Limb (tissue), 2 donors: ENCODE data around the gene IRX4.

Experiments used
- DNase-seq, 2 donors: peaks; one replicate each; pipeline ENCODE4 v3.0.0-alpha.2; 2016; ENCODE audit errors: extremely low spot score in 2 of 2

Gene IRX4

DNA sequence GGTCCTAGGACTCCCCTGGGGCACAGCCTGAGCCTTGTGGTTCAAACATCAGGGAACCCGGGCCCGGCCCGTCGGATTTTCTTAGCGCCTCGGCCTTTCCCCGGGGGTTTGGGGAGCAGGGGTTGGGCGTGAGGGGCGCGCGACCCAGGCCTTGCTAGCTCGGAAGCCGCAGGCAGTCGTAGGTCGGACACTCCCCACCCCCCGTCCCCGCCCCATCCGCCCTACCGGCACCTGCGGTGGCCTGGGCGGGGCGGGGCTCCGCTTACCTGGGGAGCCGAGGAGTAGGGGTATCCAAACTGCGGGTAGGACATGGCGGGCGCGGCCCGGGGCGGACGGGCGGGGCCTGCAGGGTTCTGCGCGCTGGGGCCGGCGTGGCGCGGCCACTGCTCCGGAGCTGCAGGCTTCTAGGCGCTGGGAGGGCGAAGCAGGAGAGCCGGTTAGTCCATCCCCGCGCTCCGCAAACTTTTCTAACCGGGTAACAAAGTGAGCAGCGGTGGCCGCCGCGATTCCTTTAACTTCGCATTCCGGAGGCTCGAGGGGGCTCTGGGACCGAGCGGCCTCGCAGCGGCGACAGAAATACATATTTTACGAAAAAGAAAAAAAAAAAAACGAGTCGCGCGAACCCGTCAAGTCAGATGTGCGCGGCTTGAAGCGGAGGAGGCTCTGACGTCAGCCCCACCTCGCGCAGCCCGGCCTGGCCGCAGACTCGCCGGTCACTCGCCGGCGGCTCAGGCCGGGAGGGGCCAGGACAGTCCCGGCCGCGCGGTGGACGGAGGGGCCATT is at the start of gene IRX4:
Gene IRX4 (minus strand): TSS at position 589 of the 783 bp plus-strand sequence. CDS start 278 bp downstream, at position 311.
- peak in 1 of 2 donors; percentile 42 for DNase-seq

DNA sequence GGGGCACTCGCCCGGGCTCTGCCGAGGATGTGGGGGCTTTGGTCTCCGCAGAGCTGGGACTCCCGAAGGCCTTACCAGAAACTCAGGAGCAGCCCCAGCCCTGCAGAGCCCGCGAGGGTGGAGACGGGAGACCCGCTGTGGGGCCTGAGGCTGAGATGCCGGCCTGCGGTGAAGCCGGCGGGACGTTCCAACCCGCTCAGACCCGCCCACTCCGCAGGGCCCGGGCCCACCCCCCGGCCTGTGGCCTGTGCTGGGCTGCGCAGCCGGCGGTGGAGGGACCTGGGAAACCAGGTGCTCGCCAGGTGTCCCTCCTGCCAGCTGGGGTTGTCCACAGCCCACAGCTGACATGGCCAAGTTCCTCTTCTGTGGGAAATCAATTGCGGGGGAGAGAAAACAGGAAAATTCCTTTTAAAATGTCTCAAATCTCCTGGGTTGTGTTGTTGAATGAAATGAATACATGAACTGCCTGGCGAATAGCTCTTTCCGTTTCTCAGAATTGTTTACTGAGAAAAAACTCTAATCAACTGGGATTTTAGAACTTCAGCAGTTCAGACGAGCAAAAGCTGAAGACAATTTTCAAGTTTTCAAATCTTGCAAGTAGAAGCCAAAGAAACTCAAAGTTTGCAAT is 49.0 kb upstream of the IRX4 start:
- peak; percentile 40 to 69 for DNase-seq

DNA sequence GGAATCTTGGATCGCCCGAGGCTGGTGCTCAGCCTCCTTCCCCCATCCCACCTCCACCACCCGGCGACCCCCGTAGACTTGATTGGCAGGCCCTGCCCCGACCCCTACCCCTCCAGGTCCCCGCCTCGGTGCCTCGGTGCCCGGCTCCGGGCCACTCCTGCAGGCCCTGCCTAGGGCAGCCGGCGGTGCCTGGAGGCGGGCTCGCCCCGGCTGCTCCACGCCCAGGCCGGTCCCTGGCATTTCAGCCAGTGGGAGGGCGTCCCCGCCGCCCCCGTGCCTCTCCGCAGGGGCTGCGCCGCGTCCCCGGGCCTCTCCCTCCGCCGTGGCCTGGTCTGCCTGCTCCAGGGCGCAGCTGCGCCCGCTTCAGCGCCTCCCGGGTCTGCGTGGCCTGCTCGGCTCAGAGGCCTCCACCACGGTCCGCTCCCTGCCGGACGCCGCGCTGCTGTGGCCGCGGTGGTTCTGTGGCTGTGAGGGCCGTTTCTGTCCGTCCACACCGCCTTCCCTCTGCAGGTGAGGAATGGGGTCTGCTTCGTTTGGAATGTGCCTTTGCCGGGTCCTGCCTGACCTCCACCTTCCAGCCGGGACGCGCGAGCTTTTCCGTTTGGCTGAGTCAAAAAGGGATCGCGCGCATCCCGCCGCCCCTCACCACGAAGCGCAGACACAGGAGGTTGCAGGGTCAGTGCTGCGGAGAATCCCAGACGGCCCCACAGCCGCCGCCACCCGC is 48.3 kb upstream of the IRX4 start:
- peak; percentile 16 to 71 for DNase-seq

DNA sequence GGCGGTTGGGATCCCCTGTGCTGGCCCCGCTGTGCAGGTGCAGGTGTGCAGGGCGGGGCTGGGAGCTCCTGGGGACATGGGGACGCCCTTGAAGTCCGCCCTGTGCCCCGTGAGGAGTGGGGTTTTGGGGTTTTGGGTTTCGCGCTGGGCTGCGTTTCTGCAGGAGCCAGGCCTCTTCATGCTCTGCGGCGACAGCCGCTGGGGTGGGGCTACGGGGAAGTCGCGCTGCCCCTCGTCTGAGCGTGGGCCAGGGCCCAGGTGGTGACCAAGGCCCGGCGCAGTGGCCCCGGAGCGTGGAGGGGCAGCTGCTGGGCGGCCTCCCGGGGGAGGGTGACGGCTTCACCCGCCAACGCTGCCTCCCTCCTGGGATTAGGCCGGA is 47.8 kb upstream of the IRX4 start:
- DNase-seq, result no peak

DNA sequence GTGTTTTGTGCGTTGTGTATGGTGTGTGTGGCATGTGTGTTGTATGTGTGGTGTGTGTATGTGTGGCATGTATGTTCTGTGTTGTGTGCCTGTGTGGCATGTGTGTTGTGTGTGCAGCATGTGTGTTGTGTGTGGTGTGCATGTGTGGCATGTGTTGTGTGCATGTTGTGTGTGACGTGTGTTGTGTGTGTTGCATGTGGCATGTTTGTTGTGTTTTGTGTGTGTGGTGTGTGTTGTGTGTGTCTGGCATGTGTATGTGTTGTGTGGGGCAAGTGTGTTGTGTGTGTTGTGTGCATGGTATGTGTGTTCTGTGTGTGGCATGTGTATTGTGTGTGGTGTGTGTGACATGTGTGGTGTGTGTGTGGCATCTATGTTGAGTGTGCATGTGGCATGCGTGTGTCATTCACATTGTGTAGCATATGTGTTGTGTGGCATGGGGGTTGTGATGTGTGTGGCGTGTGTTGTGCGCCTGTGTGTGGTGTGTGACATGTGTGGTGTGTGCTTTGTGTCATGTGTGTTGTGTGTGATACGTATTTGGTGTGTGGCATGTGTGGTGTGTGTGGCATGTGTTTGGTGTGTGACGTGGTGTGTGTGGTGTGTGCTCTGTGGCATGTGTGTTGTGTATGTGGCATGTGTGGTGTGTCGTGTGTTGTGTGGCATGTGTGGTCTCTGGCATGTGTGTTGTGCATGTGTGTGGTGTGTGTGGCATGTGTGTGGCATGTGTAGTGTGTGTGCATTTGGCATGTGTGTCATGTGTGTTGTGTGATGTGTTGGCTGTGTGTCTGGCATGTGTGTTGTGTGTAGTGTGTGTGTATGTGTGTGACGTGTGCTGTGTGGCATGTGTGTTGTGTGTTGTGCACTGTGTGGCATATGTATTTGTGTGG is 46.6 kb upstream of the IRX4 start:
- no peak for DNase-seq

DNA sequence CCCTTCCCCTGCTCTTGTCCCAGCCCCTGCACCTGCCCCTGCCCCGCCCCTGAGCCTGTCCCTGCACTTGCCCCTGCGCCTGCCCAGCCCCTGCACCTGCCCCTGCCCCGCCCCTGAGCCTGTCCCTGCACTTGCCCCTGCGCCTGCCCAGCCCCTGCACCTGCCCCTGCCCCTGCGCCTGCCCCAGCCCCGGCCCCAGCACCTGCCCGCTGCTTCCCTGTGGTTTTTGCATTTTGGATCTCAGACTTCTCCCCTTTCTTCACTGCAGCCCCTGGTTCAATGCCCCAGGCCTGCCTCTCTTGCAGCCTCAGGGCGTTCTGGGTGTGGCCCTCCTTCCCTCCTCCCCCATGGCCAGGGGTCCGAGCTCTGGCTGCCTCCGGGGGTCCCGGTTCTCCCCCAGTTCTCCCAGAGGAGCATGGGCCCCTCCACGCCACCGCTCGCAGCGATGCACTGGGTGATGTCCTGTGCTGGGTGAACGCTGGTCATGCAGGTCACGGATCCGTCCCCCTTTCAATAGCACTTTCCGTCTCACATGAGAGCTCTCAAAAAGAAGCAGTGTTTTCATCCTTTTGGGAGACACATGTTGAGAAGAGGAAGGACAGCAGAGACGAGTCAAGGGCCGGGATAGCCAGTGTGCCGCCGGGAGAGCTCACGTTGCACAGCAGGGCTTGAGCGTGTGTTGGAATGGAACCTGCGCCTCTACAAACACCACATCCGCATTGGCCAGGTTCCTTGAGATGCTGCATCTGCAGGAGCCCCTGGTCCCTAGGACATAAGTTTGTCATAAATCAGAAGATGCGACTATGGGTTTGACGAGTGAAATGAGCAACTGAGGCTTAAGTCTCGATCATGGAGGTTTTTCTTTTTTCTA is 44.0 kb upstream of the IRX4 start:
- DNase-seq, result no peak

DNA sequence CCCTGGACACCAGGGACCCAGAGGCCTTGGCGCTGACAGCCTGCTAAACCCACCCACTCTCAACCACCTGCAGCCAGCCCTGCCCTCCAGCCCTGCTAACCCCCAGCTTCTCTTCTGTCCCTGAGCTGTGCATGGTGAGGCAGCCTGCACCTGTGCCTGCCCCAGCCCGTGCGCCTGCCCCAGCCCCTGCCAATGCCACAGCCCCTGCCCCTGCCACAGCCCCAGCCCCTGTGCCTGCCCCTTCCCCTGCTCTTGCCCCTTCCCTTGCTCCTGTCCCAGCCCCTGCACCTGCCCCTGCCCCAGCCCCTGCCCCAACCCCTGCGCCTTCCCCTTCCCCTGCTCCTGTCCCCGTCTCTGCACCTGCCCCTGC is 43.3 kb upstream of the IRX4 start:
- no peak for DNase-seq

DNA sequence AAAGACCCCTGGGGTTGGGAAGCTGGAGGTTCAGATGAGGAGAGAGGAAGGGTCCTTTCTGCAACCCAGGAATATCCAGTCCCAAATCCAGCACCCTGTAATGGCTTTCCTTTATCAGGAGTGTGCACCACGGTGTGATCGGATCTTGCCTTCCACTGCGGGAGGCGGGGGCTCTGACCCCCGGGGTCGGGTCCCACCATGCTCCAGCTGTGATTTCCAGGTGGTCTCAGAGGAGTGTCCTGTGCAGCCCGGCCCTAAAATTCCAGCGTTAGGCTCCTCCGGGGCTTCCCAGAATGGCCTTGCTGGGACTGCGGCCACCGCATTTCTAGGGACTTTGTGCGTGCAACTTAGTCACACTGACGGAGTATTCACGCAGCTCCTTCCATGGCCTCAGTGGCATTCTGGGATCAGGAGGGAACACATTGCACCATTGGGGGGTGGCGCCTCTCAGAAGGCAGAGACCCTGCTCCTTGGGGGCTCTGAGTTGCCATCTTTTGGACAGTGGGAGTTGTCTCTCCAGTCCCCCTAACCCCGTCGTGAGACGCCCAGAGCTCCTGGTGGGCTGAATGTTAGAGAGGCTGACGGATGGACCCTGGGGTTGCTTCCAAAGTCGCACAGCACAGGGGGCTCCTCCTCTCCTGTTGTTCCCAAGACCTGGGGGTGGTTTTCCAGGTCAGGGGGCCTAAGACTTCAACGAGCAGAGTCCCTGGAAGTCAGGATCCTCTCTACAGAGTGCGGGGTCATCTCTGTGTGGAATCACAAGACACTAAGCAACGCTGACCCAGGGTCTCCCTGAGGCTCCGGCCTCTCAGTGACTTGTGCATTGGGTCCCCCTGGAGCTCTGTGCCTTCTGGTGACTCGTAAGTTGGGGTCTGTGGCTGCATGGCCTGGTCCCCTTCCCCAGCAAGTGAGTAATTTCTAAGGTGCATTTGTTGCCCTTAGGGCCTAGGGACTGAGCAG is 42.7 kb upstream of the IRX4 start:
- DNase-seq, result no peak

DNA sequence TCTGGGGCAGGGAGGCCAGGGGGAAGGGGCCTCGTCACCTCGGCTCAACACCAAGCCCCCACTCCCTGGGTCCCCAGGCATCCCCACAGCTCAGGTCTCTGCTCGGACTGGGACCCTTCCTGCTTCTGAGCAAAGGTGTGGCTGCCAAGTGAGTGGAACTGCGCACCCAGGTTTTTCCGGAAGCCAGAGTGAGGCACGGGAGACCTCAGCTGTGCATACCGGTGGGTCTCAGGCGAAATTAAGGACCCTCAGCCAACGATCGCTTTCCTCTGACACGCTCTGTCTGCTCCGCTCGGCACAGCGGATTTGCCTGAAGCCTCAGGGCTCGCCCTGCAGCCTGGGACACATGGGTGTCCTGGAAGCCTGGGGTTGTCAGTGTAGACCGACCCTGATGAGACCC is 41.0 kb upstream of the IRX4 start:
- no peak for DNase-seq

DNA sequence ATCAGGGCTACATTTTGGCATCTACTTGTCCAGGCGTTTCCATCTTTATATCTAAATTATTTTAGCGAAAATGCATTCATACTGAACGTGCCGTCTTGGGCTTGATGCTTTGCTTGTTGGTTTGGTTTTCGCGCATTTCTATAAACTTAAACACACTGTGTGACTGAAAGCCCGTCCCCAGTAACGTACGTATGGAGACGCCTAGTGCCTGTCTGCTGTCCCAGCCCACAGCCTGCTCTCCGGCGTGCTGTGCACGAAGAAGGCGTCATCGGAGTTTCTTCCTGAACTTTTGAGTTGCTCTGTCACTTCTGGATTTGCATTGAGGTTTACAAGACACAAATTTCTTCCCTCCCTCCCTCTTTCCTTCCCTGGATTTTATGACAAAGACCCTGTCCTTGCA is 40.6 kb upstream of the IRX4 start:
- DNase-seq, result no peak

DNA sequence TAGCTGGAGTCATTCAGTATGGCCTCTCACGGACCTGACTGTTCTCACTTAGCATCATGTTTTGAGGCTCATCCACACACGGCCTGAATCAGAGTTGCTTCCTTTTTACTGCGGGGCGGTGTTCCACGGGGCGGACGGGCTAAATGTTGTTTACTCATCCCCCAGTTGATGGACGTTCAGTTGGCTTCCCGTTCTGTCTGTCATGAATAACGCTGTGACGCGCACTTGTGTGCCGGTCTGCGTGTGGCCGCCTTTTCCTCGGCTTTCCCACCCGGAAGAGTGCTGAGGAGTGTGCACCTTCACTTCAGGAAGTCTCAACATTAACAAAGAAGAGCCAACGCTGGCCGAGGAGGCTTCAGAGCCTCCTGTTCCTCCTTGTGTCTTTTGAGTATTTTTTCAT is 39.0 kb upstream of the IRX4 start:
- no peak for DNase-seq

DNA sequence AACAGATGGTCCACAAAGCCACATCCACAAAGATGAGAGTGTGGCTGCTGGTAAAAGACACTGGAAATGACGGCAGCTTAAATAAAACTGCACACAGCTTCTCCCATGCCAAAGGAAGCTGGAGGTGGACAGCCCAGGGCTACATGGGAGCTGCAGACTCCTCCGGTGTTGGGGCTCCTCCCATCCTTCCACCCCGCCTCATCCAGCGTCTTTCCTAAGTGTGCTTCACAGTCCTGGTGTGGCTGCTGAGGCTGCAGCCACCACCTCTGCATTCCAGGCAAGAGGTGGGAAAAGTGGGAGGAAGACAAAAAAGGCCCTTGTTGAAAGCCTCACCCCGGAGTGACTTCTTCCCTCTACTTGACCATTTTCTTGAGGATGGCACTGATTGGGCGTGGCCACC is 37.0 kb upstream of the IRX4 start:
- DNase-seq, result no peak

DNA sequence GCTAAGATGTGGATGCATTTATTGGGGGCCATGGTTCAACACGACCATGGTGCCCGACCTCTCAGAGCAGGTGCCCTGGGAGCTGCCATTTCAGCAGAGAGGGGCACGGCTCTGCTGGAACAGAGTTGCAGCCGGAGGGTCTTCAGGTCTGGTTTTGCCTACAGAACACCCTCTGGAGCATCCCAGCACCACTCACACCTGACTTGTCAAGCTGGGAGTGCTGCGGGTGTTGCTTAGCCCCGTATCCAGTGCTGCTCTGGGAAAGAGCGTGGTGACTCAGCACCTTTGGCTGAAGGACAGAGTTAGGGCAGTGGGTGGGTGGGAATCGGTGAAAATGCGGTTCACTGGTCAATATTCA is 36.5 kb upstream of the IRX4 start:
- DNase-seq, result no peak

DNA sequence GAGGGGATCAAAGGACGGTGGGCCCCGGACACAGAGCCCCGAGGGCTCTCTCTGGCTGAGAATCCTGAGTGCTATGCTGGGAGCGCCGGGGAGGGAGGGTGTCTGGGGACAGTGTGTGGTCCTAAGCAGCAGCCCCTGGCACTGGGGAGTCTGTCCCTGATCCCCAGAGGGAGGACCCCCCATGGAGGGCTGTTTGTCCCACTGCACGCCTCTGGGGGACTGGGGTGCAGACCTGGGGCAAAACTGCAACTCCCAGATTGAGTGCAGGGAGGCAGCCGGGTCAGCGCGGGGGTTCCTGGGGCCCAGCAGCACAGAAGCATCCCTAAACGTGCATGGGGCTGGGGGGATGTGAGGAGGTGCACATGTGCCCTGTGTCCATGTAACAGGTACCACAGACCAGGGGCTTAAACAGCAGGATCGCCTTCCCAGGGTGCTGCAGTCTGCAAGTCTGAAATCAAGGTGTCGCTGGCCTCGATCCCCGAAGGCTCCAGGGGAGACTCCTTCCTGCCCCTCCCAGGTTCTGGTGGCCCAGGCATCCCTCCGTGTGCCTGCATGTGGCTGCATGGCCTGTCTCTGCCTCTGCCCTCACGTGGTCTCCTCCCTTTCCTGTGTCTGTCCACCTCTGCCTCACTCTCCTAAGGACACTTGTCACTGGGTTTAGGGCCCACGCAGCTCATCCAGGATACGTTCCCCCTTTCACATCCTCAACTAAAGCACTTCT is 35.9 kb upstream of the IRX4 start:
- DNase-seq, result no peak

DNA sequence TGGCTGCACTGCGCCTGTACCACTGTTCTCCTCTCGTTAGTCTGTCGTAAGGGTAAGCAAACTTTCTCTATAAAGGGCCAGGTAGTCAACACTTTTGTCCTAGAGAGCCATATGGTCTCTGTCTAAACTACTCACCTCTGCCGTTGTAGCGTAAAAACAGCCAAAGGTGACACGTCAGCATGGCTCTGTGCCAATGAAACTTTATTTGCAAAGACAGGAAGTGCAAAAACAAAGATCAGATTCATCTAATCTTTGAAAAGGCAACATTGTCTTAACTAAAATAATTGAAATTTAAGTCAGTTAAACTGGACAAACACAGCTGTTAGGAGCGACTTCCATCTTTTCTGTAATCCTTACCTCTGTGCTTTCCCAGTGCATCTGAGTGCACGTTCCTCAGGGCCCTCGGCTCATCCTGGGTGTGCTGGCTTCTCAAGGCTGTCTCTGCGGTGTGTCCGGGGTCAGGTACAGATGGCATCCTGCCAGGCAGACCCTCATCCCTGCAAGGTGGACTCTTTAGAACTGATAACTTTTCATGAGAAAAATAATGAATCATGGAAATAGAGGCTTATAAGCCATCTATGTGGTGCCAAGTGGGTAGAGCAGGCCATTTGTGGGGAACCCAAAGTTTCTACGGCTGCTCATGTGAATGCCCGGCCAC is 35.2 kb upstream of the IRX4 start:
- peak in 1 of 2 donors; percentile 5 for DNase-seq

DNA sequence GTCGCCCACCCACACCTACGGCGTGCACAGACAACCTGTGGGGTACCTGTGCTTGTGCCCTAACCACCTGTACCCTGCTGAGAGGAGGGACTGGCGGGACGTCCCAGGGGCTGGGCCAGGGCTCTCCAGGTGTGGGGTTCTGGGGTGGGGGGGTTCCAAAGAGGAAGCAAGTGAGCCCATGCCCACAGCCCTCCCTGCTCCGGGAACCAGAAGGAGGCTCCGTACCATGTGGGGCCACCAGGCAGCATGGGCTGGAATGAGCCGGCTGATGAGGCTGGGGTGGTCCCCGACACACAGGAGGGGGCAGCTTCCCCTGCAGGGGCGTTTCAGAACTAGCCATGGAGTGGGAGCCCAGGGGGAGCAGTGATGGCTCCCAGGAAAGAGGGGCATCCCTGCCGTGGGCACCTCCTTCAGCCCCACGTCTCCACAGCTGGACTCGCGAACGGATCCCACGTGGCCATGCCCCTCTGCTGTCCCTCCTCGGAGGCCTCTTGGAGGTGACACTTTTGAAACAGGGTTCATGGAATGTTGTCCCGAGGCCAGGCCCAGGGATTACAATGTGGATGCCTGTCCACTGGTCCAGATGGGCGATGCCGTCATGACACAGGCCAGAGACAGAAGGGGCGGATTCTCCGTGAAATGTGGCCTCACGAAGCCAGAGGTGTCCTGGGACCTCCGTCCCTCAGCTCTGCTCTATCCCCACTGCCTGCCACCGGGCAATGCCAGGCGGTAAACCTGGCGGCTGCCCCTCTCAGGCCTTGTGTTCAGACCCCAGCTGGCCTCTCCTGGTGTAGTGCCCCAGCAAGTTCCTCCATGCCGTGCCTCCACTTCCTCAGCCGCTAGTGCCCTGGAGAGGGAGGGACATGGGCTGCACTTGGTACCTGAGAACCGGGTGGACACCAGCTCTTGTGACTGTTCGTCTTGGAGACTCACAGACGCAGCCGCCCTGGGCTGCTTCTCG is 33.6 kb upstream of the IRX4 start:
- peak in 1 of 2 donors; percentile 8 for DNase-seq

DNA sequence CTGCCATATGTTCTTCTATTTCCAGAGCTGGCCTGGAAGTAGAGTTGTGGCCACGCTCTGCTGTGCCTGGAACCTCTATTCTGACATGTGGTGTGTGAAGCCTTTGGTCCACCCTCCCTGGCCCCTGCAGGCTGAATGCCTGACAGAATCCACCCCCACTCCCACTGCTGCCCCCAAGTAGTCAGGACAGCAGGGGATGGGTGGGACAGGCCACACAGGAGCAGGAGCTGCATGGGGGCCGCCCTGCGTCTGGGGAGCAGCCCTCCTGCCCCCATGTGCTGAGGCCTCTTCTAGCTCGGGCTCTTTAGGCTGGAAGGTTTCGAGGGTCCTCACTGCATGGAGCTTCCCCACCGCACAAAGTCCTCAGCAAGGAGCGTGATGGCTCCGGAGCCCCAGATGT is 32.6 kb upstream of the IRX4 start:
- DNase-seq, result no peak
